GM23338 (cell line): ENCODE data around the gene RPL32. TPM values are rescaled to one million over a fixed set of nuclear protein-coding genes. Genes with fewer than 3 reads are reported as not detected.

ENCODE experiments used
- ATAC-seq: fragments of 200-7000 bp; cut with Tn5 transposase; 3 replicates; pipeline ENCODE4 v1.9.1; 2020
- DNase-seq: peaks from one replicate; pipeline ENCODE4 v3.0.0-alpha.2; 2015; ENCODE audit warnings: low spot score
- H2AFZ ChIP-seq: fragments of 200-600 bp; sonication (generic); 2 replicates; pipeline ENCODE4 v1.8.0; 2016; ENCODE audit warnings: antibody characterized with exemption, mild to moderate bottlenecking, moderate library complexity
- H3F3A ChIP-seq: fragments of 200-600 bp; sonication (generic); replicated peaks from 2 replicates; pipeline ENCODE4 v1.8.0; 2017; ENCODE audit warnings: antibody characterized with exemption, mixed run types, low read depth
- H3K27ac ChIP-seq: fragments of 200-600 bp; sonication (generic); 2 replicates; pipeline ENCODE4 v1.6.1; 2016; ENCODE audit warnings: low read depth
- H3K27me3 ChIP-seq: fragments of 200-600 bp; sonication (generic); 2 replicates; pipeline ENCODE4 v1.8.0; 2016; ENCODE audit warnings: mild to moderate bottlenecking, mixed run types, moderate library complexity; ENCODE audit not compliant: insufficient read depth
- H3K36me3 ChIP-seq: fragments of 200-600 bp; sonication (generic); 2 replicates; pipeline ENCODE4 v1.8.0; 2016; ENCODE audit warnings: mild to moderate bottlenecking; ENCODE audit not compliant: insufficient read depth
- H3K4me1 ChIP-seq: fragments of 200-600 bp; sonication (generic); 2 replicates; pipeline ENCODE4 v1.8.0; 2016; ENCODE audit warnings: mild to moderate bottlenecking, moderate library complexity; ENCODE audit not compliant: insufficient read depth
- H3K4me2 ChIP-seq: fragments of 200-600 bp; sonication (generic); 2 replicates; pipeline ENCODE4 v1.7.1; 2017; ENCODE audit warnings: mixed run types
- H3K4me3 ChIP-seq: fragments of 200-600 bp; sonication (generic); 2 replicates; pipeline ENCODE4 v1.6.1; 2016; ENCODE audit warnings: mixed run types
- H3K79me2 ChIP-seq: fragments of 200-600 bp; sonication (generic); replicated peaks from 2 replicates; pipeline ENCODE4 v1.8.0; 2017; ENCODE audit warnings: mild to moderate bottlenecking; ENCODE audit not compliant: insufficient read depth
- H3K9me2 ChIP-seq: fragments of 200-600 bp; sonication (generic); 2 replicates; pipeline ENCODE4 v1.8.0; 2017; ENCODE audit not compliant: insufficient read depth
- H4K20me1 ChIP-seq: fragments of 200-600 bp; sonication (generic); replicated peaks from 2 replicates; pipeline ENCODE4 v1.8.0; 2017; ENCODE audit warnings: mild to moderate bottlenecking; ENCODE audit not compliant: insufficient read depth
- H3K27ac Mint-ChIP-seq: 2 replicates; pipeline ENCODE4 v1.8.0; 2020; ENCODE audit warnings: inconsistent platforms, mild to moderate bottlenecking, moderate library complexity, mixed read lengths
- H3K27me3 Mint-ChIP-seq: 3 replicates; pipeline ENCODE4 v1.8.0; 2022; ENCODE audit warnings: low read depth, mild to moderate bottlenecking, moderate library complexity, mixed read lengths, inconsistent platforms; ENCODE audit not compliant: insufficient read depth, poor library complexity
- H3K36me3 Mint-ChIP-seq: 3 replicates; pipeline ENCODE4 v1.8.0; 2021; ENCODE audit warnings: low read depth, mild to moderate bottlenecking, inconsistent platforms, moderate library complexity, mixed read lengths
- H3K4me1 Mint-ChIP-seq: 3 replicates; pipeline ENCODE4 v1.8.0; 2020; ENCODE audit warnings: mild to moderate bottlenecking, inconsistent platforms, mixed read lengths
- H3K4me3 Mint-ChIP-seq: 3 replicates; pipeline ENCODE4 v1.8.0; 2021; ENCODE audit warnings: moderate library complexity, mild to moderate bottlenecking, inconsistent platforms, mixed read lengths
- H3K9me3 Mint-ChIP-seq: 3 replicates; pipeline ENCODE4 v1.8.0; 2020; ENCODE audit warnings: moderate library complexity, mild to moderate bottlenecking, inconsistent platforms, mixed read lengths
- CREB1 ChIP-seq: fragments of 250-450 bp; sonication (Bioruptor Pico); IDR thresholded peaks from 2 replicates; pipeline ENCODE4 v1.5.0; 2020; ENCODE audit warnings: low read depth, mild to moderate bottlenecking, moderate library complexity
- CTCF ChIP-seq, 2 experiments: fragments of 200-600 bp in 1 of 2; sonication (generic) in 1 of 2; conservative IDR thresholded peaks; 2 replicates each; pipeline versions ENCODE4 v1.5.1 to v1.6.1; 2016 to 2017; ENCODE audit warnings: antibody characterized with exemption in 2 of 2, low read depth in 2 of 2, mild to moderate bottlenecking in 2 of 2, moderate library complexity in 1 of 2
- EZH2 ChIP-seq: fragments of 200-600 bp; sonication (generic); IDR thresholded peaks from one replicate; pipeline ENCODE4 v1.8.0; 2017; ENCODE audit warnings: antibody characterized with exemption, mild to moderate bottlenecking, low read depth; ENCODE audit not compliant: unreplicated experiment
- EZH2phosphoT487 ChIP-seq: fragments of 200-600 bp; sonication (generic); IDR thresholded peaks from one replicate; pipeline ENCODE4 v1.8.1; 2018; ENCODE audit warnings: antibody characterized with exemption; ENCODE audit not compliant: unreplicated experiment
- NANOG ChIP-seq: IDR thresholded peaks from 2 replicates; pipeline ENCODE4 v1.6.1; 2016; ENCODE audit warnings: antibody characterized with exemption, borderline replicate concordance
- POLR2AphosphoS5 ChIP-seq: IDR thresholded peaks from 2 replicates; pipeline ENCODE4 v1.6.1; 2016; ENCODE audit warnings: antibody characterized with exemption, low read depth
- STAT1 ChIP-seq: IDR thresholded peaks from one replicate; pipeline ENCODE4 v1.6.1; 2016; ENCODE audit warnings: antibody characterized with exemption; ENCODE audit not compliant: unreplicated experiment
- ZNF114 ChIP-seq: fragments of 250-450 bp; sonication (Bioruptor Pico); IDR thresholded peaks from 2 replicates; pipeline ENCODE4 v1.5.0; 2020; ENCODE audit warnings: mild to moderate bottlenecking, moderate library complexity
- ZNF331 ChIP-seq: fragments of 250-450 bp; sonication (Bioruptor Pico); IDR thresholded peaks from 2 replicates; pipeline ENCODE4 v1.5.0; 2020; ENCODE audit warnings: low read depth, mild to moderate bottlenecking, moderate library complexity
- polyA plus RNA-seq: library from polyadenylated mRNA; unstranded; fragments of >200 nt; fragmentation: Nextera tagmentation; extraction: Ambion mirVana; gene quantifications from 2 replicates; pipeline ENCODE4 v1.2.1, GENCODE V29; 2016
- total RNA-seq: library from RNA; depleted of rRNA; stranded (reverse); fragments of >200 nt; shearing (Covaris generic); gene quantifications from 2 replicates; pipeline ENCODE4 v1.2.3, GENCODE V29; 2014
- TF ChIP-seq, protein P1 (sequence below): IDR thresholded peaks from 2 replicates; pipeline ENCODE4 v1.6.1; 2016; ENCODE audit warnings: antibody characterized with exemption
- TF ChIP-seq, protein P2 (sequence below): fragments of 250-450 bp; sonication (Bioruptor Pico); IDR thresholded peaks from 2 replicates; pipeline ENCODE4 v1.5.0; 2020; ENCODE audit warnings: mild to moderate bottlenecking, moderate library complexity

Gene RPL32
- total and polyA plus RNA-seq, 2 experiments from 2014 or later = 561 to 2,550 TPM

GRCh38 chr3:12816521-12817342 is 24.6 kb downstream of the RPL32 start:
- H3K27me3 ChIP-seq = no peaks in the 10 kb centered on the region
- H3K4me2 ChIP-seq = no peak overlapping the region
- Mint-ChIP-seq H3K4me3 (no peak overlapping the region), H3K27ac (no peak overlapping the region), H3K27me3 (peaks cover 11% of the 10 kb centered on the region), H3K36me3 (peaks cover 8% of the 10 kb centered on the region; the same call in 2 of the 3 replicates), H3K9me3 (no peaks in the 10 kb centered on the region), H3K4me1 (peaks cover 2% of the 10 kb centered on the region)
- no peak overlapping the region for H3K27ac ChIP-seq
- H4K20me1 ChIP-seq = no peaks in the 10 kb centered on the region
- H3K79me2 ChIP-seq = no peaks in the 10 kb centered on the region
- H3K9me2 ChIP-seq = no peaks in the 10 kb centered on the region
- ATAC-seq (no peak), DNase-seq (no peak)
- no peak overlapping the region for H3K4me3 ChIP-seq
- no peaks in the 10 kb centered on the region for H3F3A ChIP-seq
- H3K36me3 ChIP-seq = no peaks in the 10 kb centered on the region
- no peaks in the 10 kb centered on the region for H3K4me1 ChIP-seq
- no peak for TF ChIP-seq POLR2AphosphoS5
- no peak for TF ChIP-seq EZH2
- no peak for TF ChIP-seq NANOG
- no peak for TF ChIP-seq ZNF331
- TF ChIP-seq, protein P1, sequence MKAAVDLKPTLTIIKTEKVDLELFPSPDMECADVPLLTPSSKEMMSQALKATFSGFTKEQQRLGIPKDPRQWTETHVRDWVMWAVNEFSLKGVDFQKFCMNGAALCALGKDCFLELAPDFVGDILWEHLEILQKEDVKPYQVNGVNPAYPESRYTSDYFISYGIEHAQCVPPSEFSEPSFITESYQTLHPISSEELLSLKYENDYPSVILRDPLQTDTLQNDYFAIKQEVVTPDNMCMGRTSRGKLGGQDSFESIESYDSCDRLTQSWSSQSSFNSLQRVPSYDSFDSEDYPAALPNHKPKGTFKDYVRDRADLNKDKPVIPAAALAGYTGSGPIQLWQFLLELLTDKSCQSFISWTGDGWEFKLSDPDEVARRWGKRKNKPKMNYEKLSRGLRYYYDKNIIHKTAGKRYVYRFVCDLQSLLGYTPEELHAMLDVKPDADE = no peak
- TF ChIP-seq ZNF114 = no peak
- TF ChIP-seq CTCF (conservative IDR thresholded peaks at IDR 0.05; ENCODE audit: low read depth in 2 of 2) = no peak
- no peak for TF ChIP-seq STAT1
- TF ChIP-seq, protein P2, sequence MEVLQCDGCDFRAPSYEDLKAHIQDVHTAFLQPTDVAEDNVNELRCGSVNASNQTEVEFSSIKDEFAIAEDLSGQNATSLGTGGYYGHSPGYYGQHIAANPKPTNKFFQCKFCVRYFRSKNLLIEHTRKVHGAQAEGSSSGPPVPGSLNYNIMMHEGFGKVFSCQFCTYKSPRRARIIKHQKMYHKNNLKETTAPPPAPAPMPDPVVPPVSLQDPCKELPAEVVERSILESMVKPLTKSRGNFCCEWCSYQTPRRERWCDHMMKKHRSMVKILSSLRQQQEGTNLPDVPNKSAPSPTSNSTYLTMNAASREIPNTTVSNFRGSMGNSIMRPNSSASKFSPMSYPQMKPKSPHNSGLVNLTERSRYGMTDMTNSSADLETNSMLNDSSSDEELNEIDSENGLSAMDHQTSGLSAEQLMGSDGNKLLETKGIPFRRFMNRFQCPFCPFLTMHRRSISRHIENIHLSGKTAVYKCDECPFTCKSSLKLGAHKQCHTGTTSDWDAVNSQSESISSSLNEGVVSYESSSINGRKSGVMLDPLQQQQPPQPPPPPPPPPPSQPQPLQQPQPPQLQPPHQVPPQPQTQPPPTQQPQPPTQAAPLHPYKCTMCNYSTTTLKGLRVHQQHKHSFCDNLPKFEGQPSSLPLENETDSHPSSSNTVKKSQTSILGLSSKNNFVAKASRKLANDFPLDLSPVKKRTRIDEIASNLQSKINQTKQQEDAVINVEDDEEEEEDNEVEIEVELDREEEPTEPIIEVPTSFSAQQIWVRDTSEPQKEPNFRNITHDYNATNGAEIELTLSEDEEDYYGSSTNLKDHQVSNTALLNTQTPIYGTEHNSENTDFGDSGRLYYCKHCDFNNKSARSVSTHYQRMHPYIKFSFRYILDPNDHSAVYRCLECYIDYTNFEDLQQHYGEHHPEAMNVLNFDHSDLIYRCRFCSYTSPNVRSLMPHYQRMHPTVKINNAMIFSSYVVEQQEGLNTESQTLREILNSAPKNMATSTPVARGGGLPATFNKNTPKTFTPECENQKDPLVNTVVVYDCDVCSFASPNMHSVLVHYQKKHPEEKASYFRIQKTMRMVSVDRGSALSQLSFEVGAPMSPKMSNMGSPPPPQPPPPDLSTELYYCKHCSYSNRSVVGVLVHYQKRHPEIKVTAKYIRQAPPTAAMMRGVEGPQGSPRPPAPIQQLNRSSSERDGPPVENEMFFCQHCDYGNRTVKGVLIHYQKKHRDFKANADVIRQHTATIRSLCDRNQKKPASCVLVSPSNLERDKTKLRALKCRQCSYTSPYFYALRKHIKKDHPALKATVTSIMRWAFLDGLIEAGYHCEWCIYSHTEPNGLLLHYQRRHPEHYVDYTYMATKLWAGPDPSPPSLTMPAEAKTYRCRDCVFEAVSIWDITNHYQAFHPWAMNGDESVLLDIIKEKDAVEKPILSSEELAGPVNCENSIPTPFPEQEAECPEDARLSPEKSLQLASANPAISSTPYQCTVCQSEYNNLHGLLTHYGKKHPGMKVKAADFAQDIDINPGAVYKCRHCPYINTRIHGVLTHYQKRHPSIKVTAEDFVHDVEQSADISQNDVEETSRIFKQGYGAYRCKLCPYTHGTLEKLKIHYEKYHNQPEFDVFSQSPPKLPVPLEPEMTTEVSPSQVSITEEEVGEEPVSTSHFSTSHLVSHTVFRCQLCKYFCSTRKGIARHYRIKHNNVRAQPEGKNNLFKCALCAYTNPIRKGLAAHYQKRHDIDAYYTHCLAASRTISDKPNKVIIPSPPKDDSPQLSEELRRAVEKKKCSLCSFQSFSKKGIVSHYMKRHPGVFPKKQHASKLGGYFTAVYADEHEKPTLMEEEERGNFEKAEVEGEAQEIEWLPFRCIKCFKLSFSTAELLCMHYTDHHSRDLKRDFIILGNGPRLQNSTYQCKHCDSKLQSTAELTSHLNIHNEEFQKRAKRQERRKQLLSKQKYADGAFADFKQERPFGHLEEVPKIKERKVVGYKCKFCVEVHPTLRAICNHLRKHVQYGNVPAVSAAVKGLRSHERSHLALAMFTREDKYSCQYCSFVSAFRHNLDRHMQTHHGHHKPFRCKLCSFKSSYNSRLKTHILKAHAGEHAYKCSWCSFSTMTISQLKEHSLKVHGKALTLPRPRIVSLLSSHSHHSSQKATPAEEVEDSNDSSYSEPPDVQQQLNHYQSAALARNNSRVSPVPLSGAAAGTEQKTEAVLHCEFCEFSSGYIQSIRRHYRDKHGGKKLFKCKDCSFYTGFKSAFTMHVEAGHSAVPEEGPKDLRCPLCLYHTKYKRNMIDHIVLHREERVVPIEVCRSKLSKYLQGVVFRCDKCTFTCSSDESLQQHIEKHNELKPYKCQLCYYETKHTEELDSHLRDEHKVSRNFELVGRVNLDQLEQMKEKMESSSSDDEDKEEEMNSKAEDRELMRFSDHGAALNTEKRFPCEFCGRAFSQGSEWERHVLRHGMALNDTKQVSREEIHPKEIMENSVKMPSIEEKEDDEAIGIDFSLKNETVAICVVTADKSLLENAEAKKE (CRISPR knock-in tag) = no peak
- TF ChIP-seq CREB1 (CRISPR knock-in tag) = no peak
- no peak for TF ChIP-seq EZH2phosphoT487
- H2AFZ ChIP-seq = no peak overlapping the region
